HG03571 (cell line): ENCODE results near the gene TECPR2.
"Not testable (repeated sequence)": the region's sequence is repeated elsewhere in the genome, so short reads cannot be mapped to it uniquely, and the experiment has no call there.

Experiments used
- ATAC-seq: cut with Tn5 transposase; IDR thresholded peaks from one replicate; pipeline ENCODE4 v1.9.1; 2021; ENCODE audit not compliant: unreplicated experiment

Gene TECPR2

DNA sequence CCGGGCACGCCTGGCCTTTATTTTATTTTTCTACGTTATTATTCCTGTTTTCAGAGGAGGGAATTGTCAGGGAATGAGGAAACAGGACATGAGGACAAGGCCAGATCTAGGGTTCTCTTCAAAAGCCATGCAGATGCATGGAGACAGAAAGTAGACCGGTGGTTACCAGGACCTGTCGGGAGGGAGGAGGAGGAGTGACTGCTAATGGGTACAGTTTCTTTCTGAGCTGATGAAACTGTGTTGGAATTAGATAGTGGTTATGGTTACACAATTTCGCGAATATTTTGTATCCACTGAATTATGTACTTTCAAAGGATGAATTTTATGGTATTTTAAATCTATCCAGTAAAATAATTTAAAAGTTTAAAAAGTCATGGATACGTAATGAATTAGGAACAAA lies 31.9 kb upstream of the TECPR2 start:
- no peak for ATAC-seq

DNA sequence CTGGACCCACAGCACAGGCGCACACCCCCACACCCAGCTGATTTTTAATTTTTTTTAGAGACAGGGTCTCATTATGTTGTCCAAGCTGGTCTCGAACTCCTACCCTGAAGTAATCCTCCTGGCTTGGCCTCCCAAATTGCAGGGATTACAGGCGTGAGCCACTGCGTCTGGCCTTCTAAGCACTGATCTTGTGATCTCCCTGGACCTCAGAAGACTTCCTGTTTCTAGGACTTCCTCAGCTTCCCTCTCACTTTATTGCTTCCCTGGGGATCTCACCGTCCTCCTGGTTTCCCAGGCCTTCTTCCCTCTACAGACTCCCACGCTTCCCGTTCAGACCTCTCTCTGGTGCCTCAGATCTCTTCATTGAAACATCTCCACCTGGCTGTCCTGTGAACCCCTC lies 29.4 kb upstream of the TECPR2 start:
- no peak for ATAC-seq

DNA sequence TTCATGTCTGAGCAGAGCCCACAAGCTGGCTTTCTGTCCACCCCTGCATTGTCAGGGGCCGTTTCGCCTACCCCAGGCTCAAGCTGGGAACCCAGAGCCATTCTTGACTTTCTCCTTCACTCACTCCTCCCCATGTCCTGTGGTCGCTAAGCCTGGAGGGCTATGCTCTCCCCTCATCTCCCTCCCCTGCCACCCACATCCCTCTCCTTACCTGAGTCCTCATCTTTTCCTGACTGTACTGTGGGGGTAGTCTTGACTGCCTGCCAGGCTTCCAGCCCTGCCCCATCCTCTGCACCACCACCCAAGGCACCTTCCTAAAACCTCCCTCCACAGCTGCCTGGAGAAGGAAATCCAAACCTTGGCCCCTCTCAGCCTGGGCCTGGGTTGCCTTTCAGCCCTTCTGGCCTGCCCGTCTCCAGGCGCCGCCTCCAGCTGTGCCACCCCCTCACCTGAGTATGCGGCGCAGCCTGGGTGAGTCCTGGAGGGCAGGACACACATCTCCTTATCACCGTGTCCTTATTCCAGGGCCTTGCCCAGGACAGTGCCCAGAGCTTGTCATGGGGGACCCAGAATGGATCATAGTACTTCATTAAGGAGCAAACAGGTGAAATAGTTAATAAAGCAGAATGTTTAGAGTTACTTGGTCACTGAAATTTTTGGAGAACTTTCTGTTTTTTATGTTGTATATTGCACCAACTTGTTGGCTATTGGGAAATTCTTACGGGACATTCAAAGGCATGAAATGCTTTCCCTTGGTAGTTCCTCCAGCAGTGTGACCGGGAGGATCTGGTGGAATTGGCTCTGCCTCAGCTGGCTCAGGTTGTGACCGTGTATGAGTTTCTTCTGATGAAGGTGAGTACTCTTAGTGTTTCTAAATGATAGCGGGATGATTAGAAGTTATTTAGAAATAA lies 28.7 kb upstream of the TECPR2 start:
- no peak for ATAC-seq

- ATAC-seq: no peak
Observed at GRCh38 chr14:102335163-102335562, 27.6 kb upstream of the TECPR2 start.

DNA sequence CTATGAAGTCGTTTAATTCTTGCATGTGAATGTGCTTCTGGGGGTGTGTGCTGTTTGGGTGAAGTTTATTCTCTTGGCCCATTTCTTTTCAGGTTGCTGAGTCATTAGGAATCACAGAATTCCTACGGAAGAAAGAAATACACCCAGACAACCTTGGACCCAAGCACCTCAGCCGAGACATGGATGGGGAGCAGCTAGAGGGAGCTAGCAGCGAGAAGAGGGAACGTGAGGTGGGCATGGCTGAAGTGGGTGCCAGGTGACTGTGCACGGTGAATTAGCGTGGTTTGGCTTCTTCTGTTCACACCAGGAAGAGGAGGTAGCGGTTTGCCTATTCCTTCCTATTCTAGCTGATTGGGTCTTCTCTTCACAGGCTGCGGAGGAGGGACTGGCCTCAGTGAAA lies 24.0 kb upstream of the TECPR2 start:
- ATAC-seq: no peak

- no peak for ATAC-seq
Observed at GRCh38 chr14:102341566-102341965, 21.2 kb upstream of the TECPR2 start.

GRCh38 chr14:102342238-102342637 lies 20.5 kb upstream of the TECPR2 start:
- ATAC-seq: no peak

DNA sequence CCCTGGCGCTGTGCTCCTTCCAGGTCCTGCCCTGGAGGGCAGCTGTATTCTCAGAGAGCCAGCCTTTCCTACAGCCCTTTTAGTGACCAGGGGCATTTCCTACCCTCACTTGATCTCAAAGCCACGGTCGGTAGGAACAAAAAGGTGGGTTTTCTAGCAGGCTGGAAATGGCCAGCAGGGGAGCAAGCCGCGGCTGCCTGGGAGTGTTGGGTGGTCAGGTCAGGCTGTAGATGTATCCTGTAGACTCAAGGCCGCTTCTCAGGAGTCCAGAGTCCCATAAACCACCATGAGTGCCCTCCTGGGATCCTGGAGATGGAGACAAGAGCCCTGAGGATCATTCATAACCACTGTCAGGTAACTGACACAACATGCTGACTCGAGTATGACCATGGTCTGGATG lies 18.7 kb upstream of the TECPR2 start:
- no peak for ATAC-seq

DNA sequence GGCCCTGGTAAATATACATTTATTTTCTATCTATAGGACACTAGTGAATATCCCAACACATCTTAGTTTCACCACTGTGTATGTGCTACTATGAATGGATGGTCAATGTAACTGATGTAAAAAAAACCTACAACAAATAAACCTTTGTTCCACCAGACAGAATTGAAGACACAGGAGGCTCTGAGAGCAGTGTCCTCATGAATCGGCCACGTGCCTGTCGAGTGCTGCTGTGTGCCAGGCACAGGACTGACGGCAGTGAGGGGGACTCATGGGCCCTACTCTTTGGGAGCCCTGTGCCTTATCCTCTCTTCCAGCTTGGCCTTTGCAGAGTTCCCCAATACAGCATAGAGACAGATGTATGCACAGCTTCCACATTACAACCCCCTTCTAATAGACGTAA lies 18.3 kb upstream of the TECPR2 start:
- no peak for ATAC-seq

DNA sequence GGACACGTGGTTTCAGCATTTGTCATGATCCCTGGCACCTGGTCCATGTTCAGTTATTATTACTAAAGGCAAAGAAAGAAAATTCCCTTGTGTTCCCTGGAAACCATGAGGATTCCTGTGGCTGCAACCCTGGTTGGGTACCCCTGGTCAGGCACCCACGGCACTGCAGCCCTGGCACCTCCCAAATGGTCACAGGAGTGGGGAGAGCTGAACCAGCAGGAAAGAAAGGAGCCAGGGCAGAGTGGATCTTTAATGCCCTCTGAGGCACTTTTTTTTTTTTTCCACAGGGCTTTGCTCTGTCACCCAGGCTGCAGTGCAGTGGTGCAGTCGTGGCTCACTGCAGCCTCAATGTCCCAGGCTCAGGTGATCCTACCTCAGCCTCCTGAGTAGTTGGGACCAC lies 17.5 kb upstream of the TECPR2 start:
- ATAC-seq: no peak

GRCh38 chr14:102346645-102347044 lies 16.1 kb upstream of the TECPR2 start:
- ATAC-seq: no peak

DNA sequence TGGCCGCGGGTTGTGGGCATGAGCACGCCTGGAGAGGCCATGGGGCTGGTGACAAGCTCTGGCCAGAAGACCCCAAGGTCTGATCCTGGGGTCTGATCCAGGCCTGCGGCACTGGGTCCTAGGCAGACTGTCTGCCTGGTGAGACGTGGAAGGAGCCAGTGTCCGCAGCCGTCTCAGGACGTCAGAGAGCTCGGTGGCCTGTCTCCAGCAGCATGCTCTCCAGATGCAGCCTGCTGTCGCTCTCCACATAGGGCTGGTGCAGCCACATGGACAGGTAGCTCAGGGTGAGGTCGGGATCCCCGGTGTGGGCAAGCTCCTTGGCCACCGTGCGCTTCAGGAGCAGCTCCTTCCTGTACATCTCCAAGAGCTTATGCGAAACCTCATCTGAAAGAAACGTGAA lies 14.4 kb upstream of the TECPR2 start:
- ATAC-seq: no peak

GRCh38 chr14:102351023-102351422 lies 11.7 kb upstream of the TECPR2 start:
- ATAC-seq: no peak

DNA sequence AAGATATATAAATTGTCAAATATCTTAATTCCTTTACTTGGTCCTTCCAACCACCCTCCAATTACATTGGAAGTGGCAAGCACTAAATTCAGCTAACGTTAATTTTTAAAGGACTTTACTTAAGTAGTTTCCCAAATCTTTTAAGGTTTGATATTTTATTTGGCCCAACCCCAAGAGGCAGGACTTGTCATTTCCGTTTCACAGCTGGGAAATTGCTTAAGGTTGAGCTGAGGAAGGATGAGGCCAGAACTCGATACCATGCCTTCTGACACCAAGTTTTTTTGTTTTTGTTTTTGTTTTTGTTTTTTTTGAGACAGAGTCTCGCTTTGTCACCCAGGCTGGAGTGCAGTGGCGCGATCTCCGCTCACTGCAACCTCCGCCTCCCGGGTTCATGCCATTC lies 11.1 kb upstream of the TECPR2 start:
- ATAC-seq: not testable (repeated sequence)

GRCh38 chr14:102352213-102352612 lies 10.5 kb upstream of the TECPR2 start:
- no peak for ATAC-seq

- no peak for ATAC-seq
Observed at GRCh38 chr14:102353126-102353619, 9.6 kb upstream of the TECPR2 start.

GRCh38 chr14:102356280-102356679 lies 6.5 kb upstream of the TECPR2 start:
- ATAC-seq: no peak

DNA sequence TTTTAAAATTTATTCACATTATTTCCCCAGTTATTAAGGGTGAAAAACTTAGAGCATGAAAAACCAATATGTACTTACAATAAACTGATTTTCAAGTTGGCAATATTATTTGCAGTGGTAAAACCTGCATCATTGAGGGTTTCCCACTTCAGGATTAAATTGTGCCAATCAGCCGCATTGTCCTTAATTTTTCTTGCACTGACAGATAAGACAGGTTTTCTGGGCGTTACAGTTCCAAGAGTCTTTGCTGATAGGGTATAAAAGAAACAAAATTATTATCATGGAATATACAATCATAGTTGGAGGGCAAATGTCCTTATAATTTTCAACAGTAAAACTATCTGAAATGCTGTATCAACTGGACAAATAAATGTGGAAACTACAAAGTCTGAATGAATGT lies 3.4 kb upstream of the TECPR2 start:
- ATAC-seq: no peak

- ATAC-seq: no peak
Observed at GRCh38 chr14:102360388-102360787, 2.4 kb upstream of the TECPR2 start.

GRCh38 chr14:102362084-102362483 lies 657 bp upstream of the TECPR2 start:
- ATAC-seq: peak; percentile 31

GRCh38 chr14:102363182-102363943 lies 622 bp downstream of the TECPR2 start:
- peak; percentile 22 for ATAC-seq

GRCh38 chr14:102370305-102370809 lies 7.6 kb downstream of the TECPR2 start:
- ATAC-seq: no peak
